ENCODE results near the gene WDFY4. TPM values are rescaled to one million over a fixed set of nuclear protein-coding genes. Genes with fewer than 3 reads are reported as not detected.

The WDFY4 gene
- total RNA-seq, 4 donors from 2014 or later = 1.6 to 5.1 (median 3.0) TPM

DNA sequence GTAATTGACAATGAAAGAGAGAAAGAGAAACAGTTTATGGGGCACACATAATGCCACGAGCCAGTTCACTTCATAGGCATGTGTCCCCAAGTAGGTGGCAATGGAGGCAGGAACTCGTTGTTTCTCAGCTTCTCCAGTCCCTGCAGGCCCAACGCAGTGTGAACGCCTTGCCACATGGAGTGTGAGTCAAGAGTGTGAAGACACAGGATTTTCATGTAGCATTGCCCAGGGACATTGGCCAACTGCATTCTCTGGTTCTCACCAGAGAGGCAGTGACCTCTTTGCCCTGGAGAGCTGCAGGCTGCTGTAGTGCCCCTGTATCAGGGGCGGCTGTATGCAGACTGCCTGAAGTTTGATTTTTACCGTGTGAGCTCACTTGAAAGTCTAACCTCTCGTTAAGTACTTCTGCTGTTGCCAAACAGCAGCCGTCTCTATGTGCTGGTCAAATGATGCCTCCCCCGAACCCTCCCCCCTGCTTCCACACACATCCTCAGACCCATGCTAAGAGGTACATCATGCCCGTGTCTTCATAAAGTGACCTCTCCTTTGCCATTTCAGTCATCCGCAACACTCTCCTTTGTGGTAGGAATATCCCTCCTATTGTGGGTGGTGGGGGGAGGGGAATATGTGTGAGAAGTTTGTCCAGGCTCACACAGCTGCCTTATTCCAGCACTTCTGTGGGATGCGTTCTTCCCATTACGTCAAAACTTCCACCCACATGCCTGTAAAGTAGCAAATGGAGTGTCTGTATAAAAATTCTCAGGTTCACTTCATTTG, 242.3 kb downstream of the WDFY4 start:
- Histone ChIP-seq H3K27ac (no peak overlapping the region), H3K4me1 (no peaks in the 10 kb centered on the region), H3K27me3 (no peaks in the 10 kb centered on the region), H3K9me3 (no peaks in the 10 kb centered on the region), H3K4me3 (no peak overlapping the region), H3K36me3 (no peaks in the 10 kb centered on the region)
- 75 to 82% methylated on average over 3 to 13 of the region's 13 CpGs for WGBS, 2 donors (ENCODE audit: low coverage in 1 of 2)
- no peak for ATAC-seq
- TF ChIP-seq POLR2AphosphoS5 (IDR thresholded peaks at IDR 0.05) (no peak), EP300 (IDR thresholded peaks at IDR 0.05) (no peak), POLR2A (IDR thresholded peaks at IDR 0.05) (no peak)
- TF ChIP-seq, protein P1, sequence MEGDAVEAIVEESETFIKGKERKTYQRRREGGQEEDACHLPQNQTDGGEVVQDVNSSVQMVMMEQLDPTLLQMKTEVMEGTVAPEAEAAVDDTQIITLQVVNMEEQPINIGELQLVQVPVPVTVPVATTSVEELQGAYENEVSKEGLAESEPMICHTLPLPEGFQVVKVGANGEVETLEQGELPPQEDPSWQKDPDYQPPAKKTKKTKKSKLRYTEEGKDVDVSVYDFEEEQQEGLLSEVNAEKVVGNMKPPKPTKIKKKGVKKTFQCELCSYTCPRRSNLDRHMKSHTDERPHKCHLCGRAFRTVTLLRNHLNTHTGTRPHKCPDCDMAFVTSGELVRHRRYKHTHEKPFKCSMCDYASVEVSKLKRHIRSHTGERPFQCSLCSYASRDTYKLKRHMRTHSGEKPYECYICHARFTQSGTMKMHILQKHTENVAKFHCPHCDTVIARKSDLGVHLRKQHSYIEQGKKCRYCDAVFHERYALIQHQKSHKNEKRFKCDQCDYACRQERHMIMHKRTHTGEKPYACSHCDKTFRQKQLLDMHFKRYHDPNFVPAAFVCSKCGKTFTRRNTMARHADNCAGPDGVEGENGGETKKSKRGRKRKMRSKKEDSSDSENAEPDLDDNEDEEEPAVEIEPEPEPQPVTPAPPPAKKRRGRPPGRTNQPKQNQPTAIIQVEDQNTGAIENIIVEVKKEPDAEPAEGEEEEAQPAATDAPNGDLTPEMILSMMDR (IDR thresholded peaks at IDR 0.05) = no peak

DNA sequence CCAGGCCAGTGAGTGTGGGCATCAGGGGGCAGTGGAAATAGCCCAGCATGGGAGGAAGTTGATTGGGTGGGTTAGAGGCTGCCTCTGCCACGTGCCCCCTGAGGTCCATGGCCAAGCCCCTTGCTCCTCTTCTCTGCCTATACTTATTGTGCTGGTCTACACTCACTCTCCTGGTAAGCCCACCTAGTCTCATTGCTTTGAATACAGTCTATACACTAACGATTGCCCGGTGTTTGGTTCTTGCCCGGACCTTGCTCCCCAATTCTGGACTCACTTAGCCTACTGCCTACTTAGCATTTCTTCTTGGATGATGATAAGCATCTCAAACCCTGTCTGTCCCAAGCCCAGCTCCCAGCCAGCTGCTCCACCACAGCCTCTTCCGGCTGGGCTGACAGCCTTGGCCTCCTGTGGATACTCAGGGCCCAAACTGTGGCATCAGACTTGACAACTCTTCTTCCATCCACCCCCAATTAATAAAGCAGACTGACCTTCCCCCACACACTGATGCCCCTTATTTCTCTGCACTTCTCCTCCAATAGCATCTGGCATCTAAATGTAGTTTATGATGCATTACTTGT, 244.8 kb downstream of the WDFY4 start:
- TF ChIP-seq POLR2AphosphoS5 (IDR thresholded peaks at IDR 0.05) = no peak
- TF ChIP-seq POLR2A (IDR thresholded peaks at IDR 0.05) = no peak
- no peak for TF ChIP-seq EP300 (IDR thresholded peaks at IDR 0.05)
- TF ChIP-seq, protein P1 (IDR thresholded peaks at IDR 0.05) = no peak
- Histone ChIP-seq H3K4me1 (no peaks in the 10 kb centered on the region), H3K9me3 (no peaks in the 10 kb centered on the region), H3K36me3 (no peaks in the 10 kb centered on the region), H3K4me3 (no peak overlapping the region), H3K27ac (no peak overlapping the region), H3K27me3 (no peaks in the 10 kb centered on the region)
- WGBS, 2 donors (ENCODE audit: low coverage in 1 of 2) = 71% methylated on average over 4 to 5 of the region's 5 CpGs
- ATAC-seq = no peak

DNA sequence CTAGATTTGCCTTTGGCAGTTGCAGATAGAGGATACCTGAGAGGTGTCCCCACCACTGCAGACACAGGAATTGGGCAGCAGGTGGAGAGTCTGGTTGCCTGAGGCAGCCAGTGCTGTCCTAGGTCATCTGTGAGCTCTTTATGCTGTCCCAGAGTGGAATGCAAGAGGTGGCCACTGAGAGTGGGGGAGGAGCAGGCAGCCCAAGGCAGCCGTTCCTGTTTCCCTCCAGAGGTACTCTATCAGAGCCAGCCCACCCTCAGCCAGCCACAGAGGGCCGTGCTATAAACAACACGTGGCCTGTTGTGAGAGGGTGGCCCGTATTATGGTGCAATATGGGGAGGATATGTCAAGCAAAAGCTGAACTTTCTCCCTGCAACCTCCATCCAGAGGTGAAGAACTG, 246.5 kb downstream of the WDFY4 start:
- WGBS, 2 donors (ENCODE audit: low coverage in 1 of 2) = 40% methylated on average over 1 of the region's 4 CpGs; no CpG with 5 or more reads in 1 of the 2 donors
- Histone ChIP-seq H3K4me1 (no peaks in the 10 kb centered on the region), H3K4me3 (no peak overlapping the region), H3K9me3 (no peaks in the 10 kb centered on the region), H3K36me3 (no peaks in the 10 kb centered on the region), H3K27ac (no peak overlapping the region), H3K27me3 (no peaks in the 10 kb centered on the region)
- ATAC-seq = no peak
- no peak for TF ChIP-seq EP300 (IDR thresholded peaks at IDR 0.05)
- TF ChIP-seq, protein P1 (IDR thresholded peaks at IDR 0.05) = no peak
- TF ChIP-seq POLR2AphosphoS5 (IDR thresholded peaks at IDR 0.05) = no peak
- TF ChIP-seq POLR2A (IDR thresholded peaks at IDR 0.05) = no peak

DNA sequence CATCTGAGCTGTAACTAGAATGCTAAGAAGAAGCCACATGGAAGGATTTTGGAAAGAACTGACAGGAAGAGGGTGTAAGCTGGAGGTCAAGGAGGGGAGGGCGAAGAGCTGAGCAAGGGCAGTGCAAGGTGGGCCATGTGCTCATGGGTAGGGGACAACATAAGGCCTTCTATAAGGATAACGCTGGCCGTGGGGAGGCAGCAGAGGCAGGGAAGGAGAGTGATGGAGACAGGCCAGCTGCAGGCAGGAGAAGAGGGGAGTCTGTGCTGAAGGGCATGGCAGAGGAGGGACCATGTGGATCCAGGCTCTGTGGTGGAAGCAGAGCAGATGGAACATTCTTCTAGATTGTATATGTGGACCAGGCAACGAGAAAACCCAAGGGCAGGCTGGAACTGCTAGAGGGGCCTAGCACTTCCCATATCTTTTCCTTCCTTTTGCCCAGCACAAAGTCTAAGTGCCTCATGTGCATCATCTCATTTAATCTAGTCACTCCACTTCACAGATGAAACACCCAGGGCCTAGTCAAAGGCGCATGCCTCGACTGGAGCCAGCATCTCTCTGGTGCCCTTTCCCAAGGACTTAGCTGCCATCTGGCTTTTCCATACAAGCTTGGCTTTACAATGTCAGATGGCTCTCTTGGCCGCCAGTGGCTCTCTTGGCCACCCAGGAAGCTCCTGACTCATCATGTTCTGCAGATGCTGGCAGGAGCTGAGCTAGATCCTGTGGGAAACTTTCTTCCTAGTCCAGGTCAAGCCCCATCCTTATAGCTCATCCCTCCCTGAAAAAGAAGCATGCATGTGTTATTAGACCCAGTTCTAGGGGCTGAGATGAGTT, 248.4 kb downstream of the WDFY4 start:
- H3K9me3 ChIP-seq = no peaks in the 10 kb centered on the region
- TF ChIP-seq, protein P1 (IDR thresholded peaks at IDR 0.05) = no peak
- TF ChIP-seq POLR2AphosphoS5 (IDR thresholded peaks at IDR 0.05) (no peak), POLR2A (IDR thresholded peaks at IDR 0.05) (no peak), EP300 (IDR thresholded peaks at IDR 0.05) (no peak)
- no peak for ATAC-seq
- H3K36me3 ChIP-seq = no peaks in the 10 kb centered on the region
- H3K4me3 ChIP-seq = no peak overlapping the region
- 83 to 91% methylated on average over 4 to 6 of the region's 7 CpGs for WGBS, 2 donors (ENCODE audit: low coverage in 1 of 2)
- no peaks in the 10 kb centered on the region for H3K4me1 ChIP-seq
- H3K27me3 ChIP-seq = no peaks in the 10 kb centered on the region
- no peak overlapping the region for H3K27ac ChIP-seq

Data from gastroesophageal sphincter (tissue), 4 donors.